ENCODE measurements around the gene FAM50A. TPM values are rescaled to one million over a fixed set of nuclear protein-coding genes. Genes with fewer than 3 reads are reported as not detected.

Gene FAM50A
- total and polyA plus RNA-seq, 2 donors (not counting 1 experiment from before 2014, with no cell fraction given): 44.5 to 79.8 TPM

DNA sequence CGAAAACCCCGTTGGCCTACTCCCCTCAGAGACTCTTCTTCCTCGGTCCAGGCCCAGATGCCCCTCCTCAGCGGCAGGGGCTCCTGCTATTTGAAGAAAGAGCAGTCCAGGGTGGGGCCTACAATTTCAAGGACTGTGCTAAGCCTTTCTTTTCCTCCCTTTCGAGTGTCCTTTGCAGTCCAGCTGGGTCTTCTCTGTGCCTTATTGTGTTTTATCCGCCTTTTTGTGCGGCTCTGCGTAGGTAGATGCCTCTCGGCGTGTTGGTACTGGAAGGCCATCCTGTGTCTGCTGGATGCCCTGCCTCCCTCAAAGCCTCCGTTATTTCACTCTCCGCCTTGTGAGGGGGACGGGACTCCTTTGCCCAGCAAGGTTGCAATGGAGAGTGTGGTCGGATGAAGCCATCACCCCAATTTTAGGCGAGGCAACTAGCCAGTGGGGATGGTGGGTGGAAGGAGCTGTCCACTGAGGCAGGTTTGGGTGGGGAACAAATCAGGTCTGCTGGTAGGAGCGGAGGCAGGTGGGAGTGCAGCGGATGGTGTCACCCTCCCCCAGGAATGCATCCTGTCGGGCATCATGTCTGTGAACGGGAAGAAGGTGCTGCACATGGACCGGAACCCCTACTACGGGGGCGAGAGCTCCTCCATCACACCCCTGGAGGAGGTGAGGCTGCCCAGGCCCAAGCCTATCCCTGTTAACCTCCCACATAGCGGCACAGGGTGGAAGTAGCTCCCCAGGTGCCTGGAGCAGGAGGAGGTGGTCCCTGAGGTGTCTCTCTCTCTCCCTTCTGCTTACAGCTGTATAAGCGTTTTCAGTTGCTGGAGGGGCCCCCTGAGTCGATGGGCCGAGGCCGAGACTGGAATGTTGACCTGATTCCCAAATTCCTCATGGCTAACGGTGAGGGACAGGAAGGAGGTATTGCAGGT is 5.7 kb upstream of the FAM50A start:
- H2AFZ ChIP-seq (ENCODE audit: insufficient read depth, low read depth, low read length, poor library complexity, severe bottlenecking): no peak overlapping the region
- Mint-ChIP-seq H3K4me1 (peaks cover 13% of the 10 kb centered on the region), H3K9me3 (ENCODE audit: insufficient read depth) (no peaks in the 10 kb centered on the region), H3K27me3 (no peaks in the 10 kb centered on the region), H3K27ac (peak overlapping the region; percentile 88), H3K4me3 (peak overlapping the region; percentile 84)
- H4K20me1 ChIP-seq (ENCODE audit: control insufficient read depth, insufficient read depth, low read length, poor library complexity, severe bottlenecking): peaks cover 6% of the 10 kb centered on the region
- H3K27me3 ChIP-seq (replicated peaks in 1 of 4; ENCODE audit: control extremely low read depth in 1 of 4, control insufficient read depth in 3 of 4, insufficient read depth in 4 of 4, low read length in 3 of 4): no peaks in the 10 kb centered on the region
- H3K36me3 ChIP-seq (replicated peaks in 1 of 2; ENCODE audit: control extremely low read depth in 1 of 2, control insufficient read depth in 1 of 2, extremely low read depth in 1 of 2, insufficient read depth in 2 of 2, low read length in 1 of 2): peaks cover 0 to 13% of the 10 kb centered on the region in 2 experiments
- ATAC-seq (ENCODE audit: low read depth): no peak
- peaks cover 10 to 19% of the 10 kb centered on the region in 2 donors for H3K4me1 ChIP-seq (ENCODE audit: control insufficient read depth in 2 of 2, insufficient read depth in 2 of 2, low read length in 2 of 2)
- POLR2A ChIA-PET: interaction anchor here (1.7 kb wide), 1 partner anchor 19 kb away, joined by 5 read pairs; no protein-coding TSS in a partner anchor
- DNase-seq: no peak
- H3K27ac ChIP-seq (ENCODE audit: low read length in 2 of 2): no peak overlapping the region
- H3K4me2 ChIP-seq (replicated peaks; ENCODE audit: low read depth, low read length, poor library complexity, severe bottlenecking): peak overlapping the region; percentile 73
- no peak for TF ChIP-seq EZH2 (IDR thresholded peaks at IDR 0.05; ENCODE audit: borderline replicate concordance, insufficient read depth, low read depth, low read length, poor library complexity, severe bottlenecking)
- TF ChIP-seq, protein P1, sequence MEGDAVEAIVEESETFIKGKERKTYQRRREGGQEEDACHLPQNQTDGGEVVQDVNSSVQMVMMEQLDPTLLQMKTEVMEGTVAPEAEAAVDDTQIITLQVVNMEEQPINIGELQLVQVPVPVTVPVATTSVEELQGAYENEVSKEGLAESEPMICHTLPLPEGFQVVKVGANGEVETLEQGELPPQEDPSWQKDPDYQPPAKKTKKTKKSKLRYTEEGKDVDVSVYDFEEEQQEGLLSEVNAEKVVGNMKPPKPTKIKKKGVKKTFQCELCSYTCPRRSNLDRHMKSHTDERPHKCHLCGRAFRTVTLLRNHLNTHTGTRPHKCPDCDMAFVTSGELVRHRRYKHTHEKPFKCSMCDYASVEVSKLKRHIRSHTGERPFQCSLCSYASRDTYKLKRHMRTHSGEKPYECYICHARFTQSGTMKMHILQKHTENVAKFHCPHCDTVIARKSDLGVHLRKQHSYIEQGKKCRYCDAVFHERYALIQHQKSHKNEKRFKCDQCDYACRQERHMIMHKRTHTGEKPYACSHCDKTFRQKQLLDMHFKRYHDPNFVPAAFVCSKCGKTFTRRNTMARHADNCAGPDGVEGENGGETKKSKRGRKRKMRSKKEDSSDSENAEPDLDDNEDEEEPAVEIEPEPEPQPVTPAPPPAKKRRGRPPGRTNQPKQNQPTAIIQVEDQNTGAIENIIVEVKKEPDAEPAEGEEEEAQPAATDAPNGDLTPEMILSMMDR (IDR thresholded peaks at IDR 0.05): no peak
- CTCF ChIA-PET: no interaction called here
- H3K79me2 ChIP-seq (ENCODE audit: control insufficient read depth, insufficient read depth, low read length): peaks cover 27% of the 10 kb centered on the region
- H3K9ac ChIP-seq (ENCODE audit: low read length): peak overlapping the region; percentile 64
- no peaks in the 10 kb centered on the region for H3K9me3 ChIP-seq (ENCODE audit: control extremely low read depth in 1 of 3, control insufficient read depth in 2 of 3, insufficient read depth in 1 of 3, low read length in 2 of 3)
- WGBS (ENCODE audit: insufficient coverage): 93% methylated on average over 9 of the region's 28 CpGs
- H3K4me3 ChIP-seq (ENCODE audit: control extremely low read depth in 1 of 5, extremely low read depth in 1 of 5, insufficient read depth in 1 of 5, low read depth in 2 of 5, low read length in 4 of 5): peak overlapping the region in 4 of 5 experiments; percentile 59 to 65 (median 62)
- intact Hi-C loops (cut with micrococcal nuclease): no loop called here

DNA sequence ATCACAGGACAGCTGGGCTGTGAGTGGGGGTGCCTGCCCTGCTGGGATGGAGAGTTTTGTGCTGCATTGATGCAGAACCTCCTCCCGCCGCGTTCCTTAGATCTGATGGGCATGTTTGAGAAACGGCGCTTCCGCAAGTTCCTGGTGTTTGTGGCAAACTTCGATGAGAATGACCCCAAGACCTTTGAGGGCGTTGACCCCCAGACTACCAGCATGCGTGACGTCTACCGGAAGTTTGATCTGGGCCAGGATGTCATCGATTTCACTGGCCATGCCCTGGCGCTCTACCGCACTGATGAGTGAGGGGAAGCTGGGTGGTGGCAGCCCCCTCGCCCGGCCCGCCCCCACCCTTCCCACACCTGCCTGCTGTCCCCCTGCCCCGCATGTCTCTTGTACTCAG is 4.1 kb upstream of the FAM50A start:
- H3K36me3 ChIP-seq (replicated peaks in 1 of 2; ENCODE audit: control extremely low read depth in 1 of 2, control insufficient read depth in 1 of 2, extremely low read depth in 1 of 2, insufficient read depth in 2 of 2, low read length in 1 of 2): peaks cover 0 to 11% of the 10 kb centered on the region in 2 experiments
- WGBS (ENCODE audit: insufficient coverage): 92% methylated on average over 6 of the region's 18 CpGs
- peaks cover 34% of the 10 kb centered on the region for H3K79me2 ChIP-seq (ENCODE audit: control insufficient read depth, insufficient read depth, low read length)
- ChIA-PET CTCF (no interaction called here), POLR2A (interaction anchor here (1.7 kb wide), 1 partner anchor 17 kb away, joined by 5 read pairs; no protein-coding TSS in a partner anchor)
- TF ChIP-seq EZH2 (IDR thresholded peaks at IDR 0.05; ENCODE audit: borderline replicate concordance, insufficient read depth, low read depth, low read length, poor library complexity, severe bottlenecking): no peak
- TF ChIP-seq, protein P1 (IDR thresholded peaks at IDR 0.05): no peak
- no peaks in the 10 kb centered on the region for H3K9me3 ChIP-seq (ENCODE audit: control extremely low read depth in 1 of 3, control insufficient read depth in 2 of 3, insufficient read depth in 1 of 3, low read length in 2 of 3)
- DNase-seq (no peak), ATAC-seq (ENCODE audit: low read depth) (no peak)
- no peaks in the 10 kb centered on the region for H3K27me3 ChIP-seq (replicated peaks in 1 of 4; ENCODE audit: control extremely low read depth in 1 of 4, control insufficient read depth in 3 of 4, insufficient read depth in 4 of 4, low read length in 3 of 4)
- Mint-ChIP-seq H3K27me3 (no peaks in the 10 kb centered on the region), H3K27ac (no peak overlapping the region), H3K9me3 (ENCODE audit: insufficient read depth) (no peaks in the 10 kb centered on the region), H3K4me3 (no peak overlapping the region), H3K4me1 (peaks cover 16% of the 10 kb centered on the region)
- H3K27ac ChIP-seq (ENCODE audit: low read length in 2 of 2): no peak overlapping the region
- H2AFZ ChIP-seq (ENCODE audit: insufficient read depth, low read depth, low read length, poor library complexity, severe bottlenecking): no peak overlapping the region
- H3K9ac ChIP-seq (ENCODE audit: low read length): no peak overlapping the region
- H3K4me2 ChIP-seq (replicated peaks; ENCODE audit: low read depth, low read length, poor library complexity, severe bottlenecking): no peak overlapping the region
- H3K4me1 ChIP-seq (ENCODE audit: control insufficient read depth in 2 of 2, insufficient read depth in 2 of 2, low read length in 2 of 2): peaks cover 17 to 30% of the 10 kb centered on the region in 2 donors
- no peak overlapping the region for H3K4me3 ChIP-seq (ENCODE audit: control extremely low read depth in 1 of 5, extremely low read depth in 1 of 5, insufficient read depth in 1 of 5, low read depth in 2 of 5, low read length in 4 of 5)
- peaks cover 6% of the 10 kb centered on the region for H4K20me1 ChIP-seq (ENCODE audit: control insufficient read depth, insufficient read depth, low read length, poor library complexity, severe bottlenecking)
- intact Hi-C loops (cut with micrococcal nuclease): loop anchor here (5.0 kb wide), 1 partner anchor 37 kb away; the partner anchor contains the start of gene LAGE3

Measured in B cell (primary cell).